ENCODE results near the gene RACGAP1.

DNA sequence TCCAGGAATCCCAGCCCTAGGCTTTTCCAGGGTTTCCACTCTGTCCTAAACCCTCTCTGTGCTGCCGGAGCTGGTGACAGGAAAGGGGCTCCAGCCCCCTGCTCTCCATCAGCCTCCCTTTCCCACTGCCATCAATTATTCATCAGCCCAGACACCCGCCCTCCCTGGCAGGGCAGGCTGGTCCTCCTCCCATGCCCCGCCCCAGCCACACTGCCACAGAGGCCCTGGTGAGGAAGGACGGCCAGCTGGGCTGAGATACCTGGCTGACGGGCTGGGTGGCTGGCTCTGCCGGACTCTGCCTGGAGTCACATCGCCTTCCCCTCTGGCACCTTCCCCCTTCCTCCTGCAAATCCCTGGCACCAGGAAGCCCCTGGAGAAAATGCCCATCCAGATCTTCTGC lies 47.9 kb upstream of the RACGAP1 start:
- TF ChIP-seq, protein P1, sequence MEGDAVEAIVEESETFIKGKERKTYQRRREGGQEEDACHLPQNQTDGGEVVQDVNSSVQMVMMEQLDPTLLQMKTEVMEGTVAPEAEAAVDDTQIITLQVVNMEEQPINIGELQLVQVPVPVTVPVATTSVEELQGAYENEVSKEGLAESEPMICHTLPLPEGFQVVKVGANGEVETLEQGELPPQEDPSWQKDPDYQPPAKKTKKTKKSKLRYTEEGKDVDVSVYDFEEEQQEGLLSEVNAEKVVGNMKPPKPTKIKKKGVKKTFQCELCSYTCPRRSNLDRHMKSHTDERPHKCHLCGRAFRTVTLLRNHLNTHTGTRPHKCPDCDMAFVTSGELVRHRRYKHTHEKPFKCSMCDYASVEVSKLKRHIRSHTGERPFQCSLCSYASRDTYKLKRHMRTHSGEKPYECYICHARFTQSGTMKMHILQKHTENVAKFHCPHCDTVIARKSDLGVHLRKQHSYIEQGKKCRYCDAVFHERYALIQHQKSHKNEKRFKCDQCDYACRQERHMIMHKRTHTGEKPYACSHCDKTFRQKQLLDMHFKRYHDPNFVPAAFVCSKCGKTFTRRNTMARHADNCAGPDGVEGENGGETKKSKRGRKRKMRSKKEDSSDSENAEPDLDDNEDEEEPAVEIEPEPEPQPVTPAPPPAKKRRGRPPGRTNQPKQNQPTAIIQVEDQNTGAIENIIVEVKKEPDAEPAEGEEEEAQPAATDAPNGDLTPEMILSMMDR (IDR thresholded peaks at IDR 0.05) = no peak
- TF ChIP-seq EZH2 (IDR thresholded peaks at IDR 0.05; ENCODE audit: borderline replicate concordance, insufficient read depth, low read depth, low read length, poor library complexity, severe bottlenecking) = no peak

All from B cell (primary cell).